LoVo (cell line): Measurements from ENCODE around the gene RNU4-1.
"Not testable (repeated sequence)": the region's sequence is repeated elsewhere in the genome, so short reads cannot be mapped to it uniquely, and the experiment has no call there.

Experiments
- DNase-seq: peaks from one replicate; pipeline ENCODE4 v3.0.0-alpha.2; 2016; ENCODE audit warnings: low spot score

The RNU4-1 gene

DNA sequence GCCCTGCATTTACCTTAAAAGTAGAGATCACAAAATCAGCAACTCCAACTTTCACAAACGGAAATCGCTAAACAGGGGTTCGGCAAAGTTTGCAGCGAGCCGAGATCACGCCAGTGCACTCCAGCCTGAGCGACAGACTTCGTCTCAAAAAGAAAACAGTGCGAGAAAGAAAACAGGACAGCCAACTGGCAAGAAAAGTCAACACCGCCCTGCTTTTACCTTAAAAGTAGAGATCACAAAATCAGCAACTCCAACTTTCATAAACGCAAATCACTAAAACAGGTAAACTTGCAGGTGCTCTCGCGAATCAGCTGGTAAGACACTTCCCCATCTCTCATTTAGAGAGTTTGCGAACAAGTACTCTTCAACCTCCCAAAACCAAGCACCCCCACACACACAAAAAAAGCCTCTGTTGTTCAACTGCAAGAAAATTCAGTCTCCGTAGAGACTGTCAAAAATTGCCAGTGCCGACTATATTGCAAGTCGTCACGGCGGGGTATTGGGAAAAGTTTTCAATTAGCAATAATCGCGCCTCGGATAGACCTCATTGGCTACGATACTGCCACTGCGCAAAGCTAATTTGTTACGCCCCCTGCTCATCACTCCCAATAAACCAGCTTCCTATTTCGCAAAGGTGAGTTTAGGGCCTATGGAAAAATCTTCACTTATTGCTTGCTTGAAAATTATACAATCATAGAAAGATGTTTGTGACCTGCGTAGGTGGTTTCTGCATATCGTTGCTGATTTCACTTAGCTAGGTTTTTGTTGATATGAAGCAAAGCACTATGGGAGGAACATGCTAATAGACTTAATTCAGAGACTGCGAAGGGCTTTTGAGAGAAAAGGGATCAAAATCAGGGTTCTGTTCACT, at the start of gene RNU4-1:
TSS of gene RNU4-1 (minus strand) at position 577 of the 871 bp plus-strand sequence.
- peak; percentile 91 for DNase-seq

DNA sequence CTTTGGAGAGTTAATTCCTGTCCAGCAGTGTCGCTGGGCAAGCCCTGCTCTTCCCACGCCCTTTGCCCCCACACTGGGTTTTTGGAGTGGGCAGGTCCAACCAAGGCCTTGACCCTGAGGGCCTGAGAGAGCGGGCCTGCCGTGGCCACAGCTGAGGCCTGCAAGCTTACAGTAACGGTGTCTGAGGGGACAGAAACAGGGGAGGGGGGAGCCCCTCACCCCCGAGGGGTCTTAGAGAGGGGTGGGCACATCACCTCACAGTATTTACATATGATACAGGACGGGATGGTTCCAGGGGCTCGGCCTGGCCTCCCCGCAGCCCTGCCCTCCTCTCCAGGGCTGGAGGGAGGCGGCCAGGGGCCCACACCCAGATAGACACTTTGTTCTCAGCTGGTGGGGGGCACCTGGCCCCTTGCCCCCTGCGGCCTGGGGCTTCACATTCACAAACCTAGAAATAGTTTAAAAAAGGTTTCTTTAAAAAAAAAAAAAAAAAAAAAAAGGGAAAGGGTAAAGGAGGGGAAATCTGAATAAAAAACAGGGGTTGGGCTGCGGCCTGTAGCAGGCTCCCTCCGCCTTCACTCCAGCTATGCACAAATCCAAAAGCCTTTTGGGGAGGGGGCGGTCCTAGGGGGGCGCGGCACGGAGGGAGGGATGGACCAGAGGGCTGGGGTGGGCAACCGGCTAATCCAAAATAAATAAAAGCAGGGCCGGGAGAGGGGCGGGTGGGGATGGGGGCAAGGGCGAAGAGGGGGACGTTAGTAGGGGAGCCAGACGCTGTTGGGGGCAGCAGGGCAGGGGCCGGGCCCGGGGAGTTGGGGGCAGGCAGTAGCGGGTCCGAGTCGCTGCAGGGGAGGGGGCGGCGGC, 49.4 kb upstream of the RNU4-1 start:
- DNase-seq = no peak

DNA sequence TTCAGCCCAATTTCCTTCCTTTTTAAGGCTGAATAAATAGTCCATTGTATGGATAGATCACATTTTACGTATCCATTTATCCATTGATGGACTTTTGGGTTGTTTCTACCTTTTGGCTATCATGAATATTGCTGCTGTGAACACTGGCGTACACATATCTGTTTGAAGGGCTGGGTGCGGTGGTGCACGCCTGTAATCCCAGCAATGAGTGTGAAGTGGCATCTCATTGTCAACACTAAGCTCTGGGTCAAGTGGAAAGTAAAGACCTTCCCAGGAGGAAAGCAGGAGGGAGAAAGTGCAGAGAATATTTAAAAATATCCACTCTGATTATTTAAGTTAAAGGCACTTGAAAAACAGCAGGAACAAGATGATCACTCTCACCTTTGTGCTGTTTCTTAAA, 46.2 kb upstream of the RNU4-1 start:
- no peak for DNase-seq

DNA sequence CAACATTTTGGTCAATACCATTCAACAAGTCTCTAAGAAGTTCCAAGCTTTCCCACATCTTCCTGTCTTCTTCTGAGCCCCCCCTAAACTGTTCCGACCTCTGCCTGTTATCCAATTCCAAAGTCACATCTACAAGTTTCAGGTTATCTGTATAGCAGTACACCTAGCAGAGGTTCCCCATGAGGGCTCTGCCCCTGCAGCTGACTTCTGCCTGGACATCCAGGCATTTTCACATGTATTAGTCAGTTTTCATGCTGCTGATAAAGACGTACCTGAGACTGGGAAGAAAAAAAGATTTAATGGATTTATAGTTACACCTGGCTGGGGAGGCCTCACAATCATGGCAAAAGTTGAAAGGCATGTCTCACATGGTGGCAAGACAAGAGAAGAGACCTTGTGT, 44.7 kb upstream of the RNU4-1 start:
- no peak for DNase-seq

DNA sequence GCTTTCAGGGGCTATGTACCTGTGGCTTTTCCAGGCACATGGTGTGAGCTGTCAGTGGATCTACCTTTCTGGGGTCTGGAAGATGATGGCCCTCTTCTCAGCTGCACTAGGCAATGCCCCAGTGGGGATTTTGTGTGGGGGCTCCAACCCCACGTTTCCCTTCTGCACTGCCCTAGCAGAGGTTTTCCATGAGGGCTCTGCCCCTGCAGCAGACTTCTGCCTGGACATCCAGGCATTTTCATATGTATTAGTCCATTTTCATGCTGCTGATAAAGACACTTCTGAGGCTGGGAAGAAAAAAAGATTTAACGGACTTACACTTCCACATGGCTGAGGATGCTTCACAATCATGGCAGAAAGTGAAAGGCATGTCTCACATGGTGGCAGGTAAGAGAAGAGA, 43.4 kb upstream of the RNU4-1 start:
- DNase-seq = not testable (repeated sequence)

DNA sequence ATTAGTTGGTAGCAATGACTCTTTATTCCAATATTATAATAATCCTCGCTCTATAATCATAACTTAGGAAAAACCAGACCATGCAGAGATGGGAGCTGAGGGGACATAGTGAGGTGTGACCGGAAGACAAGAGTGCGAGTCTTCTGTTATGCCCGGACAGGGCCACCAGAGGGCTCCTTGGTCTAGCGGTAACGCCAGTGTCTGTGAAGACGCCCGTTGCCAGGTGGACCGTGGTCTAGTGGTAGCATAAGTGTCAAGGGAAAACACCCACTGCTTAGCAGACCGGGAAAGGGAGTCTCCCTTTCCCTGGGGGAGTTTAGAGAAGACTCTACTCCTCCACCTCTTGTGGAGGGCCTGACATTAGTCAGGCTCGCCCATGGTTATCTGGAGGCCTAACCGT, 42.4 kb upstream of the RNU4-1 start:
- DNase-seq = peak; percentile 24

DNA sequence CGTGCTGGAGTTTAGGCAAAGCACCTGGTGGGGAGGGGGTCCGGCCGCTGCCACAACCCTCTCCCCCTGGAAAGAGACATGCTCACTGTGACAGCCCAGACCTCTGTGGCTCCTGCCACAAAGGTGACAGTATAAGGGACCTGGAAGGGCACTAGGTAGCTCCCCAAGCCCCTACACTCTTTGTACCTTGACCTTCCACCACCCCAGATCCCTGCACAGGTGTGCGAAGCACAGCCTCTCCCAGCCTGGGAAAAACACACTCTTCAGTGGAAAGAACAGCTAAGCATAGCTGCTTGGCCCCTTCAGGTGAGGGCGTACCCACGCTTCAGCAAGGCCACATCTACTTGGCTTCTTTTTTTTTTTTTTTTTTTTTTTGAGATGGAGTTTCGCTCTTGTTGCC, 39.5 kb upstream of the RNU4-1 start:
- DNase-seq = no peak

DNA sequence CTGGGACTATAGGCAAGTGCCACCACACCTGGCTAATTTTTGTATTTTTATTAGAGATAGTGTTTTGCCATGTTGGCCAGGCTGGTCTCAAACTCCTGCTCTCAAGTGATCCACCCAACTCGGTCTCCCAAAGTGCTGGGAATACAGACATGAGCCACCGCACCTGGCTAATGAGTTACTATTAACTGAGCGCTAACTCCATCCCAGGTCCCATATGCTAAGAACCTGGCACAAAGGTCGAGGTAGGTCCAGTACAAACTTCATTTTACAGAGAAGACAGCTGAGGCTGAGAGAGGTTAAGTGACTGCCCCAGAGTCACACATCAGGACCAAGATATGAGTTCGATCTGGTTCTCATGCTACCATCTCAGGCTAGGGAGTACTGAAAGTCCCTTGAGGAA, 39.0 kb upstream of the RNU4-1 start:
- DNase-seq = no peak

DNA sequence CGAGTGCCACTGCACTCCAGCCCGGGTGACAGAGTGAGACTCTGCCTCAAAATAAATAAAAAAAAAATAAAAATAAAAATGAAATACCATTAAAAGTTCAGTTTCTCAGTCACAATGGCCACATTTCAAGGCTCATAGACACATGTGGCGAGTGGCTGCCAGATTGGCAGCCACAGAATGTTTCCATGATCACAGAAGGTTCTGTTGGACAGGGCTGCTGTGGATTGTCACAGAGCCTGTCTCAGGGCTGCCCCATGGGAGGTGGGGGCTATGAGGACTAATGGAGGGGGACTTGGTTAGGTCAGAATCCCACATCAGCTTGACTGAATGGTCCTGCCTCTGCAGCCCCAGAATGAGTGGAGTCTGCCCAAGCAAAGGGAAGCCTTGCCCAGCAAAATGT, 38.4 kb upstream of the RNU4-1 start:
- DNase-seq = no peak

DNA sequence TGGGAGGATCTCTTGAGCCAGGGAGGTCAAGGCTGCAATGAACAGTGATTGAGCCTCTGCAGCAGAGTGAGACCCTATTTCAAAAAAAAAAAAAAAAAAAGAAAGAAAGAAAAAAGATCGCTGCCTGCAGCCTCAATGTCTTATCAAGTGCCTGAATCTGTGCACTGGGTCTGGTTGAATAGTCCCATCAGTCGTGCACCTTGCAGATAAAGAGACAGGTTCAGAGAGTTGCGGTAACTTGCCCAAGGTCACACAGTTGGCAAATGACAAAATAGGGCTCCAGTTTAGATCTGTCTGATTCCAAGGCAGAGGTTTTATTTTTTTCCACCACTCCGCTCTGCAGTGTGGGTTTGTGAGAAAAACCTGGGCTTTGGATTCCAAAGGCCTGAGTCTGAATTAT, 35.2 kb upstream of the RNU4-1 start:
- no peak for DNase-seq

DNA sequence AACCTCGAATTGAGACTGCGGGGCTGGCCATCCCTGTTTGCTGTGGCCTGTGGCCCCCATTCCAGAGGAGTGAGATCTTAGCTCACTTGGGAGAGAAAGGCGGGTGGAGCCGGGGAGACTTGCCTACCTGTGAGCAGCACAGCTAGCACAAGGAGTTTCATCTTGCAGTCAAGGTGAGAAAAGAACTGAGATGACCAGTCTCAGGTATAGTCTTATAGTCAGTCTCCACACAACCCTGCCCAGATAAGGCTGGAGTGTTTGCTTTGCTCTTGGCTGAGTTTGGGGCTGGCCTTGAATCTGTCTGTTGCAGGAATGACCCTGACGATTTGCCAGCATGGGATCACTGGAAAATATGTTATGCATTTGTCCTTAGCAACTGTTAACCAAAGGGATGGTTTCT, 34.6 kb upstream of the RNU4-1 start, which contains the start of gene PLA2G1B:
TSS of gene PLA2G1B (minus strand) at position 187 of the 400 bp plus-strand sequence. CDS start at position 161, 26 bp downstream.
- no peak for DNase-seq

DNA sequence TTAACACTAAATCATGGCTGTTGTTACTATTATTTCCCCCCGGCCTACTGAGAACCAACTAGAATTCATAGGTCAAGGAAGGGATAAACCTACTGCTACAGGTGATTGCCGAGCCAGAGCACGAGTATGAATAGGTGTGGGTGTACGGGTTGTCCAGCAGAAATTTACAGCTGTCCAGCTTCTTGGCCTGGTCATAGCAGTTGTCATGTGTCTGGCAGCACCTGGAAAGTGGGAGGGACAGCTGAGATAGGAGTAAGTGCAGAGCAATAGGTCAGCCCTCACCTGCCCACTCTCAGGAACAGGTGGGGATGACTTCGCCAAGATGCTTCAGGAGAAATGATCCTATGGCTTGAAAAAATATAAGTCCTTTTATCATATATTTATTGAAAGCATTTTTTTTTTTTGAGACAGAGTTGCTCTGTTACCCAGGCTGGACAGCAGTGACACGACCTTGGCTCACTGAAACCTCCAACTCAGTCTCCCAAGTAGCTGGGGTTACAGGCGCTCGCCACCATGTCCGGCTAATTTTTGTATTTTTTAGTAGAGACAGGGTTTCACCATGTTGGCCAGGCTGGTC, 31.9 kb upstream of the RNU4-1 start:
- no peak for DNase-seq

DNA sequence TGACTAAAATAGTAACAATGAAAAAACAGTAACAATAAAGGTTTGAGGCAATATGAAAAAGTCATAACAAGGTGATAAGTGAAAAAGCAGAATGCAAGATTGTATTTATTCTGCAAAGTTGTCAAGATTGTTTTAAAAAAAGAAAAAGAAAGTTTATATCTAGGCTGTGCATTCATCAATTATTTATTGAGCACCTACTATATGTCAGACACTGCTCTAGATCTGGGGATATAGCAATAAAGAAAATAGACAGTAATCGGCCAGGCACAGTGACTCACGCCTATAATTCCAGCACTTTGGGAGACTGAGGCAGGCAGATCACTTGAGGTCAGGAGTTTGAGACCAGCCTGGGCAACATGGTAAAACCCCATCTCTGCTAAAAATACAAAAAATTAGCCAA, 30.7 kb upstream of the RNU4-1 start:
- DNase-seq = no peak

DNA sequence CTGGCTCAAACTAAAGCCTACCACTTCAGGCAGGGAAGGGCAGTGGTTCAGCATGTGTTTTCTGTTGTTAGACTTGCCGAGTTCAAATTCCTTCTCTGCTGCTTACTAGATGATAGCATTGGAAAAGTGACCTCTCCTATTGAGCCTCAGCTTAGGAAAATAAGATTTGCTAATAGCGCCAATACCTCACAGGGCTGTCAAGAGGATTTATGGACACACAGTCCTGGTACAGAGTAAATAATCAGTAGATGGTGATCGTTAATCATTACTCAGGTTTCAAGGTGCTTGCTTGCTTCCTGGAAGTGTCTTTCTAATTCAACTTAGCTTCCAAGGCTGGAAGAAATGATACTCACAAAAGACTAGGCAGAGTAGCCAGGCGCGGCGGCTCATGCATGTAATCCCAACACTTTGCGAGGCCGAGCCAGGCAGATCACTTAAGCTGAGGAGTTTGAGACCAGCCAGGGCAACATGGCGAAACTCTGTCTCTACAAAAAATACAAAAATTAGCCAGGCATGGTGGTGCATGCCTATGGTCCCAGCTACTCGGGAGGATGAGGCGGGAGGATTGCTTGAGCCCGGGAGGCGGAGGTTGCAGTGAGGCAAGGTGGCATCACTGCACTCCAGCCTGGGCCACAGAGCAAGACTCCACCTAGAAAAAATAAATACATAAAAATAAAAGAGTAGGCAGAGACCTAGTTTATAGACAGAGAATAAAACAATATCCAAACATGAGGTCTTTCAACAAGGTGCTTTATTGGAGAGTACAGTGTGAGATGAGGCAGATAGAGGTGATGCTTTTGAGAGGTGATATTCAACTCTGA, 28.6 kb upstream of the RNU4-1 start:
- peak; percentile 37 for DNase-seq

DNA sequence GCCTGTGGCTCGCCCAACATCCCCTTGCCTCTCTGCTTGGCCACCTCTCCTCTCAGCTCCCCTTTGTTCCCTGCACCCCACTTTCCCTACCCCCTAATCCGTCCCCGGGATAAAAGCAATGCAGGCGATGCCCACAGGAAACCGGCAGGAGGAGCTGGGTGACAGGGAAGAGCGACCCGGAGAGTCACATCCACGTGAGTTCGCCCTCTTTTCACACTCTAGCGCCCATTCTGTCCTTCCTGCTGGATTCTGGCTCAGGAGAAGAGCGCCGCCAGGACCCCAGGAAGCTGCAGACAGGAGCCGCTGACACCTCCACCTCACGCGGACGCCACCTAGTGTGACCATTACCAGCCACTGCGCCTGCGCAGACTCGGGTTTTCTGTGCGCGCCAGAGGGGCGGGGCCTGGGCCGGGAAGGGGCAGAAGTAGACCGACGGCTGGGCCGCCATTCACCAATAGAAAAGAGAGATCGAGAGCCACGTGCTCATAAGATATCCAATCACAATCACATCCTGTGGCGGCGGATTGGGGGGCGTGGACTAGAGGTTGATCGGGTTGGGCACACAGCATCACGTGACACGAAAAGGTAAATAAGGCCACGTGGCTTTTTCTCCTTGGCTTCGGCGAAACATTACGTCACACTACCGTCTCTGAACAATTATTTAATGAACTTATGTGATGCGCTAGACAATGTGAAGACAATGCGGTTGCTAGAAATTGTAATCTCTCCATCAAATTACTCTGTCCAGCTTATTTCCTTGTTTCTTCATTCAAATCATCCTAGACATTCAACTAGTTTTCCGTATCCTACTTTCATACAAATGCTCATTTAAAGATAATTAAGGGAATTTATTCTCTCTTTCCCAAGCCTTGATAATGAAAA, 24.4 kb upstream of the RNU4-1 start:
- DNase-seq = peak; percentile 100

DNA sequence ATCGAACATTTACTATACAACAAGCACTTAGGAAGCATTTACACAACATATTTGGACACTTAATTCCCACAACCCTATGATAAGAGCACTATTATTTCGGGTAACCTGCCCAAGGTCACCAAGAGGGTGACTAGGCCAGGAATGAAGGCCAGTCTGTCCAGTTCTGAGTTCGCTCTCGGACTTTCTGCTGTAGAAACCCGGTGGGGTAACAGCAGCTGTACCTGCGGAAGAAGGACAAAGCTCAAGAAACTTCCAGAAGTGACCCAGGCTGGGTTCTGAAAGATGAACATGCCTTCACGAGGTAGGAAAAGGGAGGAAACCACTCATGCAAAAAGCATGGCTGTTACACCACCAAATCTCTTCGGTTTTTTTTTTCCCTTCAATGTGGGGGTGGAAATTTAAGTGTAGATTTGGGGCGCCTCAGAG, 23.8 kb upstream of the RNU4-1 start:
- peak; percentile 23 for DNase-seq

DNA sequence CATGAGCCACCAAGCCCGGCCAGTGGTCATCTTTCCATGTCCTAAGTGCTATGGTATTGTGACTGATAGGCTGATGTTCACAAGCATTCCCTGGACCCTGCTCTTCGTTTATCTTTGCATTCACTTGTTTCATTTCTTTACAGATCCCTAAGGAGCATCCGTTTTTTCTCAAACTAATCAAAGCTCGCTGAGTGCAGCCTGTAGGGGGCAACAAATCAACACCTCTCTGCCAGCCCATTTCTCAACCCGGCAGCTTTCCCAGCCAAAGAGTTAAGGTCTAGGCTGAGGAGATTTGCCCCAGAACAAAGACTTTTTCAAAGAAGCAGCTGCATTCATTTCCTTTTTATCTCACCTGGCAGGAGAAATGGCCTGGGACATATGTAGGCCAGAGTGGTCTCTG, 21.2 kb upstream of the RNU4-1 start:
- DNase-seq = no peak

DNA sequence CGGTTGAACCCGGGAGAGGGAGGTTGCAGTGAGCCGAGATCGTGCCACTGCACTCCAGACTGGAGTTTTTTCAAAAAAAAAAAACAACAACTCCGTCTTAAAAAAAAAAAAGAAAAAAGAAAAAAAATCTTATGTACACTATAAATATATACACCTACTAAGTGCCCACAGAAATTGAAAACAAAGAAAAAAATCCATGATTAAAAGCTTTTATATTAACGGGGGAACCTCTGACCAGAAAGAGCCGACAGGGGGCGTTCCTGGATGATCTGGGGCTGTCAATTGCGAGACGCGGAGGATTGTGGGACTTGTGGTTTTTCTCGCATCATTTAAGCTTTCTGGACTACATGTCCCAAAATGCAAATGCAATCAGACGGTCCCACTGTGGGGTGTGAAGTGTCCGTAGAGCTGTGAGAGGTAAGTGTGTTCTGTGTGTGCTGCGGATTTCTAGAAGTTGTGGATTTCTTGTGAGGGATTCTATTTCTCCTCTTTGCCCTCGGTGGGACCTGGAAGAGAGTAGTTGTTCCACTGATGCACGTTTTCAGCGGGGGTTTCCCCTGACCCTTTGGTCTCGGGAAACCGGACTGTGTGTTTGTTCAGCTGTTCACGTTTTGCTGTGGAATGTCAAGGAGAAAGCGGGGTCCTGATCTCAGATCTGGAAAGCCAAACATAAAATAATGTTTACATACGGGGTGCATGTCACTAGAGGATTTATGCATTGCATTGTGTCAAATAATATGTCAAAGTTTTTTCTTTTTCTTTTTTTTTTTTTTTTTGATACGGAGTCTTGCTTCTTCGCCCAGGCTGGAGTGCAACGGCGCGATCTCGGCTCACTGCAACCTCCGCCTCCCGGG, 9.2 kb upstream of the RNU4-1 start, which contains the start of gene SIRT4:
TSS of gene SIRT4 (plus strand) at position 360 of the 854 bp plus-strand sequence. CDS start 1,241 bp downstream, outside the sequence.
- DNase-seq = peak; percentile 97

DNA sequence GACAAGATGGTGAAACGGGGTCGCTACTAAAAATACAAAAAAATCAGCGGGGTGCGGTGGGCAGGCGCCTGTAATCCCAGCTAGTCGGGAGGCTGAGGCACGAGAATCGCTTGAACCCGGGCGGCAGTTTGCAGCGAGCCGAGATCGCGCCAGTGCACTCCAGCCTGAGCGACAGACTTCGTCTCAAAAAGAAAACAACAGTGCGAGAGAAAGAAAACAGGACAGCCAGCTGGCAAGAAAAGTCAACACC, 701 bp downstream of the RNU4-1 start:
- DNase-seq = no peak
